Muscle layer of colon (tissue), 2 donors: ENCODE measurements around the gene FUT4.
"Not testable (repeated sequence)": the region's sequence is repeated elsewhere in the genome, so short reads cannot be mapped to it uniquely, and the experiment has no call there.

Experiments used
- H3K27ac ChIP-seq: one replicate; pipeline ENCODE4 v1.7.0; 2013; ENCODE audit warnings: low read depth, mild to moderate bottlenecking, low read length, moderate library complexity
- H3K27me3 ChIP-seq, 2 donors: one replicate each; pipeline ENCODE4 v1.7.0; 2013; ENCODE audit warnings: low read length in 2 of 2, mild to moderate bottlenecking in 2 of 2; ENCODE audit not compliant: insufficient read depth in 2 of 2, control insufficient read depth in 1 of 2
- H3K36me3 ChIP-seq: one replicate; pipeline ENCODE4 v1.7.0; 2013; ENCODE audit warnings: mild to moderate bottlenecking, low read length; ENCODE audit not compliant: insufficient read depth
- H3K4me1 ChIP-seq: one replicate; pipeline ENCODE4 v1.7.0; 2013; ENCODE audit warnings: mild to moderate bottlenecking, low read length; ENCODE audit not compliant: insufficient read depth
- H3K4me3 ChIP-seq, 2 donors: one replicate each; pipeline ENCODE4 v1.7.0; 2013; ENCODE audit warnings: low read length in 2 of 2, low read depth in 1 of 2, mild to moderate bottlenecking in 1 of 2, moderate library complexity in 1 of 2
- H3K9ac ChIP-seq: one replicate; pipeline ENCODE4 v1.7.0; 2013; ENCODE audit warnings: low read length
- H3K9me3 ChIP-seq: one replicate; pipeline ENCODE4 v1.7.0; 2013; ENCODE audit warnings: mild to moderate bottlenecking, low read length
- donor health status: abdominal sarcoma.
- donor health status: Adenocarcinoma of cecum.

FUT4 gene

GRCh38 chr11:94557421-94557820, 13.7 kb downstream of the FUT4 start:
- no peaks in the 10 kb centered on the region for H3K36me3 ChIP-seq
- no peak overlapping the region for H3K4me3 ChIP-seq
- no peak overlapping the region for H3K27ac ChIP-seq
- peaks cover 6% of the 10 kb centered on the region for H3K4me1 ChIP-seq
- H3K9me3 ChIP-seq: no peaks in the 10 kb centered on the region
- no peak overlapping the region for H3K9ac ChIP-seq
- no peaks in the 10 kb centered on the region for H3K27me3 ChIP-seq

- Histone ChIP-seq H3K36me3 (no peaks in the 10 kb centered on the region), H3K27me3 (no peaks in the 10 kb centered on the region), H3K9ac (no peak overlapping the region), H3K9me3 (no peaks in the 10 kb centered on the region), H3K4me1 (peaks cover 6% of the 10 kb centered on the region), H3K4me3 (no peak overlapping the region), H3K27ac (no peak overlapping the region)
Measured at GRCh38 chr11:94557992-94558391, 14.3 kb downstream of the FUT4 start.

GRCh38 chr11:94558468-94558867, 14.7 kb downstream of the FUT4 start:
- Histone ChIP-seq H3K4me1 (peaks cover 6% of the 10 kb centered on the region), H3K36me3 (no peaks in the 10 kb centered on the region), H3K4me3 (no peak overlapping the region), H3K27ac (no peak overlapping the region), H3K9me3 (no peaks in the 10 kb centered on the region), H3K9ac (no peak overlapping the region), H3K27me3 (no peaks in the 10 kb centered on the region)

- Histone ChIP-seq H3K27me3 (no peaks in the 10 kb centered on the region), H3K27ac (no peak overlapping the region), H3K4me1 (peaks cover 10% of the 10 kb centered on the region), H3K9ac (no peak overlapping the region), H3K4me3 (no peak overlapping the region), H3K36me3 (no peaks in the 10 kb centered on the region), H3K9me3 (no peaks in the 10 kb centered on the region)
Measured at GRCh38 chr11:94558932-94559331, 15.2 kb downstream of the FUT4 start.

- Histone ChIP-seq H3K27ac (no peak overlapping the region), H3K9me3 (no peaks in the 10 kb centered on the region), H3K27me3 (no peaks in the 10 kb centered on the region), H3K36me3 (no peaks in the 10 kb centered on the region), H3K4me3 (no peak overlapping the region), H3K9ac (no peak overlapping the region), H3K4me1 (peaks cover 10% of the 10 kb centered on the region)
Measured at GRCh38 chr11:94559361-94559760, 15.6 kb downstream of the FUT4 start.

- Histone ChIP-seq H3K27ac (no peak overlapping the region), H3K36me3 (no peaks in the 10 kb centered on the region), H3K9me3 (no peaks in the 10 kb centered on the region), H3K9ac (no peak overlapping the region), H3K4me3 (no peak overlapping the region), H3K4me1 (peaks cover 10% of the 10 kb centered on the region), H3K27me3 (no peaks in the 10 kb centered on the region)
Measured at GRCh38 chr11:94560834-94561233, 17.1 kb downstream of the FUT4 start.

GRCh38 chr11:94563176-94563847, 19.6 kb downstream of the FUT4 start:
- Histone ChIP-seq H3K9ac (no peak overlapping the region), H3K36me3 (no peaks in the 10 kb centered on the region), H3K27me3 (no peaks in the 10 kb centered on the region), H3K4me3 (no peak overlapping the region), H3K4me1 (peaks cover 5% of the 10 kb centered on the region), H3K27ac (no peak overlapping the region), H3K9me3 (no peaks in the 10 kb centered on the region)

GRCh38 chr11:94563848-94564467, 20.2 kb downstream of the FUT4 start:
- H3K36me3 ChIP-seq: no peaks in the 10 kb centered on the region
- no peaks in the 10 kb centered on the region for H3K9me3 ChIP-seq
- H3K27ac ChIP-seq: no peak overlapping the region
- H3K4me1 ChIP-seq: peaks cover 4% of the 10 kb centered on the region
- H3K4me3 ChIP-seq: no peak overlapping the region
- no peaks in the 10 kb centered on the region for H3K27me3 ChIP-seq
- no peak overlapping the region for H3K9ac ChIP-seq

- no peak within 1 kb of the TSS for H3K9ac ChIP-seq
- H3K36me3 ChIP-seq: no peaks in the 10 kb centered on the region
- H3K9me3 ChIP-seq: no peaks in the 10 kb centered on the region
- H3K4me1 ChIP-seq: peaks cover 4% of the 10 kb centered on the region
- no peaks in the 10 kb centered on the region for H3K27me3 ChIP-seq
- no peak within 1 kb of the TSS for H3K4me3 ChIP-seq
- H3K27ac ChIP-seq: no peak within 1 kb of the TSS
Measured at GRCh38 chr11:94567181-94567670, 23.5 kb downstream of the FUT4 start, which contains the start of gene PIWIL4. Gene PIWIL4 (plus strand): TSS chr11:94567368. CDS start chr11:94567519, 151 bp downstream.

GRCh38 chr11:94568200-94568599, 24.5 kb downstream of the FUT4 start:
- no peak overlapping the region for H3K27ac ChIP-seq
- no peak overlapping the region for H3K9ac ChIP-seq
- H3K4me3 ChIP-seq: no peak overlapping the region
- no peaks in the 10 kb centered on the region for H3K27me3 ChIP-seq
- H3K9me3 ChIP-seq: no peaks in the 10 kb centered on the region
- H3K4me1 ChIP-seq: peaks cover 4% of the 10 kb centered on the region
- no peaks in the 10 kb centered on the region for H3K36me3 ChIP-seq

GRCh38 chr11:94568717-94569116, 25.0 kb downstream of the FUT4 start:
- Histone ChIP-seq H3K27ac (no peak overlapping the region), H3K27me3 (no peaks in the 10 kb centered on the region), H3K9me3 (no peaks in the 10 kb centered on the region), H3K36me3 (no peaks in the 10 kb centered on the region), H3K4me1 (peaks cover 2% of the 10 kb centered on the region), H3K9ac (no peak overlapping the region), H3K4me3 (no peak overlapping the region)

GRCh38 chr11:94572975-94573374, 29.3 kb downstream of the FUT4 start:
- not testable (repeated sequence) for H3K9ac ChIP-seq, H3K27me3 ChIP-seq

More at GRCh38 chr11:94572975-94573374, 29.3 kb downstream of the FUT4 start:
- H3K27ac ChIP-seq, H3K9me3 ChIP-seq, H3K36me3 ChIP-seq, H3K4me3 ChIP-seq, H3K4me1 ChIP-seq: not testable (repeated sequence)
